ENCODE data around the gene VEPH1.

VEPH1 gene

GRCh38 chr3:157219215-157219614, 284.0 kb downstream of the VEPH1 start:
- ChIA-PET POLR2A (no interaction called here), CTCF (interaction anchor here (0.6 to 1.2 kb wide), 2 partner anchors 15 to 184 kb away, joined by 3 read pairs; no protein-coding TSS in a partner anchor)
- WGBS (ENCODE audit: insufficient coverage), result 100% methylated on average over 1 of the region's 3 CpGs

More at GRCh38 chr3:157219215-157219614, 284.0 kb downstream of the VEPH1 start:
- Histone ChIP-seq H3K27ac (ENCODE audit: insufficient read depth in 1 of 2, low read depth in 1 of 2, low read length in 2 of 2, poor library complexity in 1 of 2, severe bottlenecking in 2 of 2) (no peak overlapping the region), H3K4me1 (ENCODE audit: control extremely low read depth in 1 of 4, control insufficient read depth in 4 of 4, insufficient read depth in 4 of 4, low read length in 3 of 4) (no peaks in the 10 kb centered on the region), H3K4me3 (ENCODE audit: control insufficient read depth in 1 of 7, extremely low read depth in 1 of 7, insufficient read depth in 4 of 7, low read depth in 2 of 7, low read length in 6 of 7) (no peak overlapping the region), H3K9me3 (ENCODE audit: control extremely low read depth in 1 of 5, control insufficient read depth in 4 of 5, insufficient read depth in 2 of 5, low read depth in 1 of 5, low read length in 4 of 5) (no peaks in the 10 kb centered on the region), H3K36me3 (ENCODE audit: control insufficient read depth in 4 of 4, insufficient read depth in 4 of 4, low read length in 3 of 4) (no peaks in the 10 kb centered on the region), H3K27me3 (replicated peaks in 2 of 5; ENCODE audit: control insufficient read depth in 4 of 5, insufficient read depth in 5 of 5, low read length in 4 of 5) (no peaks in the 10 kb centered on the region)
- no peak for DNase-seq
